Rectal smooth muscle tissue (tissue), 1 donor: ENCODE measurements around the gene CNPPD1.
A peak's percentile ranks its signal among the peaks of the same experiment; 100 is the strongest.

Source experiments
- H3K27ac ChIP-seq: one replicate; pipeline ENCODE4 v1.7.0; 2013; ENCODE audit warnings: low read depth, low read length, inconsistent platforms
- H3K27me3 ChIP-seq: one replicate; pipeline ENCODE4 v1.7.0; 2013; ENCODE audit warnings: low read length; ENCODE audit not compliant: control insufficient read depth, insufficient read depth
- H3K36me3 ChIP-seq: one replicate; pipeline ENCODE4 v1.7.0; 2013; ENCODE audit warnings: low read length; ENCODE audit not compliant: control insufficient read depth, insufficient read depth
- H3K4me1 ChIP-seq: one replicate; pipeline ENCODE4 v1.7.0; 2013; ENCODE audit warnings: low read length; ENCODE audit not compliant: control insufficient read depth, insufficient read depth
- H3K4me3 ChIP-seq: one replicate; pipeline ENCODE4 v1.7.0; 2013; ENCODE audit warnings: low read length
- H3K9ac ChIP-seq: one replicate; pipeline ENCODE4 v1.7.0; 2013; ENCODE audit warnings: low read length

The CNPPD1 gene

DNA sequence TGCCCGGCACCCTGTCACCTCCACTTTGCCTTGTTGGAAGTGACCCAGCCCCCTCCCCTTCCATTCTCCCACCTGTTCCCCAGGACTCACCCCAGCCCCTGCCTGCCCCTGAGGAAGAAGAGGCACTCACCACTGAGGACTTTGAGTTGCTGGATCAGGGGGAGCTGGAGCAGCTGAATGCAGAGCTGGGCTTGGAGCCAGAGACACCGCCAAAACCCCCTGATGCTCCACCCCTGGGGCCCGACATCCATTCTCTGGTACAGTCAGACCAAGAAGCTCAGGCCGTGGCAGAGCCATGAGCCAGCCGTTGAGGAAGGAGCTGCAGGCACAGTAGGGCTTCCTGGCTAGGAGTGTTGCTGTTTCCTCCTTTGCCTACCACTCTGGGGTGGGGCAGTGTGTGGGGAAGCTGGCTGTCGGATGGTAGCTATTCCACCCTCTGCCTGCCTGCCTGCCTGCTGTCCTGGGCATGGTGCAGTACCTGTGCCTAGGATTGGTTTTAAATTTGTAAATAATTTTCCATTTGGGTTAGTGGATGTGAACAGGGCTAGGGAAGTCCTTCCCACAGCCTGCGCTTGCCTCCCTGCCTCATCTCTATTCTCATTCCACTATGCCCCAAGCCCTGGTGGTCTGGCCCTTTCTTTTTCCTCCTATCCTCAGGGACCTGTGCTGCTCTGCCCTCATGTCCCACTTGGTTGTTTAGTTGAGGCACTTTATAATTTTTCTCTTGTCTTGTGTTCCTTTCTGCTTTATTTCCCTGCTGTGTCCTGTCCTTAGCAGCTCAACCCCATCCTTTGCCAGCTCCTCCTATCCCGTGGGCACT is 5.8 kb upstream of the CNPPD1 start:
- Histone ChIP-seq H3K36me3 (peaks cover 34% of the 10 kb centered on the region), H3K9ac (no peak overlapping the region), H3K4me1 (peaks cover 6% of the 10 kb centered on the region), H3K4me3 (no peak overlapping the region), H3K27me3 (no peaks in the 10 kb centered on the region), H3K27ac (no peak overlapping the region)

- H3K4me1 ChIP-seq, result peaks cover 10% of the 10 kb centered on the region
- no peaks in the 10 kb centered on the region for H3K27me3 ChIP-seq
- no peak overlapping the region for H3K27ac ChIP-seq
- peaks cover 34% of the 10 kb centered on the region for H3K36me3 ChIP-seq
- no peak overlapping the region for H3K4me3 ChIP-seq
- no peak overlapping the region for H3K9ac ChIP-seq
These were observed 4.8 kb upstream of the CNPPD1 start for GRCh38 chr2:219181531-219181930.

- Histone ChIP-seq H3K27ac (no peak overlapping the region), H3K4me1 (peaks cover 10% of the 10 kb centered on the region), H3K27me3 (no peaks in the 10 kb centered on the region), H3K36me3 (peaks cover 34% of the 10 kb centered on the region), H3K4me3 (no peak overlapping the region), H3K9ac (no peak overlapping the region)
These were observed 4.2 kb upstream of the CNPPD1 start for GRCh38 chr2:219180961-219181360.

GRCh38 chr2:219179601-219180465 is 3.1 kb upstream of the CNPPD1 start:
- H3K27ac ChIP-seq, result no peak overlapping the region
- peaks cover 36% of the 10 kb centered on the region for H3K36me3 ChIP-seq
- H3K4me3 ChIP-seq, result no peak overlapping the region
- peaks cover 14% of the 10 kb centered on the region for H3K4me1 ChIP-seq
- H3K9ac ChIP-seq, result no peak overlapping the region
- H3K27me3 ChIP-seq, result no peaks in the 10 kb centered on the region

GRCh38 chr2:219178377-219179175 is 1.9 kb upstream of the CNPPD1 start:
- Histone ChIP-seq H3K36me3 (peaks cover 45% of the 10 kb centered on the region), H3K27ac (peak overlapping the region; percentile 92), H3K27me3 (no peaks in the 10 kb centered on the region), H3K9ac (peak overlapping the region; percentile 82), H3K4me3 (peak overlapping the region; percentile 97), H3K4me1 (peaks cover 14% of the 10 kb centered on the region)

- Histone ChIP-seq H3K4me3 (peak within 1 kb of the TSS; percentile 97), H3K36me3 (peaks cover 37% of the 10 kb centered on the region), H3K9ac (peak within 1 kb of the TSS; percentile 91), H3K4me1 (peaks cover 14% of the 10 kb centered on the region), H3K27ac (peak within 1 kb of the TSS; percentile 98), H3K27me3 (no peaks in the 10 kb centered on the region)
These were observed 1.0 kb upstream of the CNPPD1 start, which contains the start of gene RETREG2 for GRCh38 chr2:219177552-219178376. Gene RETREG2 (plus strand): TSS chr2:219178275. CDS start chr2:219178353, 78 bp downstream.

DNA sequence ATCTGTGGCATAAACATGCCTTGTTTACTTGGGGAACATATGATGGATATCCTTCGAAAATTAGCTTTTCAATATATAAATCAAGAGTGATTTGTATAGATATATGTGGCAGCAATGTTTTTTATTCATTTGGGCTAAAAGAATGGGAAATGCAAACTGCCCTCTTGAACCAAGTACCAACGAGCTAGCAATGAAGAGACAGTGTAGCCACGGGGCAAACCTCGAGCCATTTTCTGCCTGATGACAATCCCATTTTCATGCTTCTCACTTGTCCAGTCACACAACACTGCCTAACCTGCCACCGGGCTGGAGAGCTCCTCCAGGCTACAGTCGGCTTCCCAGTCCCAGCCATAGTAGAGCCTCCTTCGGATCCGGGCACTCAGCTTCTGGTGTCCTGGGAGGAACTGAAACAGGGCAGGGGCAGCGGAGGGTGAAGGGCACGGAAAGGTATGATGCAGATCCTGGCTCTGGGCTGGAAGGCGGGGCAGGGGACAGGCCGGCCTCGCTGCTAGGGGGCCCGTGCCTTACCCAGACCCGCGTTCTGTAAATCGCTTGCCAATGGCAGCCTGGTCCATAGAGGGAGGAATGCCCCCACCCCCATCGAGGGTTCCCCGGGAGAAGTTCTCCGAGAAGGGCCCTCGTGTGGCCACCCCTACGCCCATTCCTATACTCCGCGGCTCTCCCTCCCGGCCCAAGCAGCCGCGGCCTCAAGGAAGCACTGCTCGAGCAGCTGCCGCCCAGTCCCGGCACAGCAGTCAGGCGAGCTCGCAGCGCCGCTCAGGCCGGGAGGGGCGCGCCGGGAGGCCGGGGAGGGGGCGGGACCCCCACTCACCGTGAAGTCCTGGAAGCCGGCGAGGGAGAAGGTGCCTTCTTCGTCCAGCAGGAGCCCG is 552 bp downstream of the CNPPD1 start:
- peaks cover 24% of the 10 kb centered on the region for H3K36me3 ChIP-seq
- H3K9ac ChIP-seq, result peak overlapping the region; percentile 67
- H3K27me3 ChIP-seq, result no peaks in the 10 kb centered on the region
- peak overlapping the region; percentile 85 for H3K4me3 ChIP-seq
- peak overlapping the region; percentile 98 for H3K27ac ChIP-seq
- H3K4me1 ChIP-seq, result peaks cover 14% of the 10 kb centered on the region

DNA sequence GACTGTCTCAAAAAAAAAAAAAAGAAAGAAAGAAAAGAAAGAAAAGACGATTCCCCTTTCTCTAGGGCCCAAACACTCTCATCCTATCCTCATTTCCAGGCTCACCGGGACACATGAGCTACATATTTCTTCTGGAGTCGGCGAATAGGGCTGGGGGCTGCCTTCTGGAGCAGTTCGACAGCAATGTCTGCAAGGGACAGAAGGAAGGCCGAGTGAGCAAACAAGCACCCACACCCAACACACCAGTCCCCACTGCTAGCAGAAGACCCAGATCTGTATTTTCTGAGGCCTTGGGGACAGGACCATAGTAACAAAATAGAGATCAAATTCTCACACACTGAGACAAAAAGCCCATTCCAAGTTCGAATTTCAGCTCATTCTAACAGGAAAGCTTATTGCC is 1.2 kb downstream of the CNPPD1 start:
- H3K27me3 ChIP-seq, result no peaks in the 10 kb centered on the region
- no peak overlapping the region for H3K27ac ChIP-seq
- H3K4me1 ChIP-seq, result peaks cover 17% of the 10 kb centered on the region
- peaks cover 17% of the 10 kb centered on the region for H3K36me3 ChIP-seq
- no peak overlapping the region for H3K9ac ChIP-seq
- peak overlapping the region; percentile 85 for H3K4me3 ChIP-seq

GRCh38 chr2:219174801-219175200 is 1.9 kb downstream of the CNPPD1 start:
- H3K4me3 ChIP-seq, result no peak overlapping the region

GRCh38 chr2:219174146-219174545 is 2.6 kb downstream of the CNPPD1 start:
- H3K4me1 ChIP-seq, result peaks cover 17% of the 10 kb centered on the region
- no peak overlapping the region for H3K9ac ChIP-seq
- H3K4me3 ChIP-seq, result no peak overlapping the region
- H3K27me3 ChIP-seq, result no peaks in the 10 kb centered on the region
- H3K27ac ChIP-seq, result no peak overlapping the region
- peaks cover 12% of the 10 kb centered on the region for H3K36me3 ChIP-seq

More at GRCh38 chr2:219174801-219175200, 1.9 kb downstream of the CNPPD1 start:
- no peak overlapping the region for H3K9ac ChIP-seq
- H3K27me3 ChIP-seq, result no peaks in the 10 kb centered on the region
- peaks cover 12% of the 10 kb centered on the region for H3K36me3 ChIP-seq
- H3K27ac ChIP-seq, result no peak overlapping the region
- peaks cover 17% of the 10 kb centered on the region for H3K4me1 ChIP-seq

GRCh38 chr2:219173176-219173575 is 3.5 kb downstream of the CNPPD1 start:
- Histone ChIP-seq H3K36me3 (peaks cover 12% of the 10 kb centered on the region), H3K9ac (no peak overlapping the region), H3K4me1 (peaks cover 12% of the 10 kb centered on the region), H3K27me3 (no peaks in the 10 kb centered on the region), H3K27ac (no peak overlapping the region), H3K4me3 (no peak overlapping the region)
